ENCODE measurements around the gene TKTL1. TPM values are rescaled to one million over a fixed set of nuclear protein-coding genes. Genes with fewer than 3 reads are reported as not detected.
"Not testable (repeated sequence)": the region's sequence is repeated elsewhere in the genome, so short reads cannot be mapped to it uniquely, and the experiment has no call there.

TKTL1 gene
- total RNA-seq, 1 experiment from 2014 or later = not detected

DNA sequence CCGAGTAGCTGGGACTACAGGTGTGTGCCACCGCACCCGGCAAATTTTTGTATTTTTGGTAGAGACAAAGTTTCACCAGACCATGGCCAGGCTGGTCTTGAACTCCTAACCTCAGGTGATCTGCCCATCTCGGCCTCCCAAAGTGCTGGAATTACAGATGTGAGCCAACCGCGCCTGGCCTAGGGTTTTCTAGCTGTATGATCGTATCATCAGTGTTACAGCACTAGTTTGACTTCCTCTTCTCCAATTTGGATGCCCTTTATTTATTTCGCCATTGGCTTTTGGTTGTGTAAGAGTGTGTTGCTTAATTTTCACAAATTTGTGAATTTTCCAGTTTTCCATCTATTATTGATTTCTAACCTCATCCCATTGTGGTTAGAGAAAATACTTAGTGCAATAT is 5.2 kb downstream of the TKTL1 start:
- H3K4me1 ChIP-seq (replicated peaks) = no peaks in the 10 kb centered on the region
- H3K36me3 ChIP-seq = no peaks in the 10 kb centered on the region
- H3K27ac ChIP-seq = no peak overlapping the region
- H3K27me3 ChIP-seq (replicated peaks) = no peaks in the 10 kb centered on the region
- no peaks in the 10 kb centered on the region for H3K9me3 ChIP-seq (replicated peaks)
- no peak for DNase-seq (ENCODE audit: low read depth in 1 of 2, low spot score in 2 of 2)
- no peak overlapping the region for H3K4me3 ChIP-seq

DNA sequence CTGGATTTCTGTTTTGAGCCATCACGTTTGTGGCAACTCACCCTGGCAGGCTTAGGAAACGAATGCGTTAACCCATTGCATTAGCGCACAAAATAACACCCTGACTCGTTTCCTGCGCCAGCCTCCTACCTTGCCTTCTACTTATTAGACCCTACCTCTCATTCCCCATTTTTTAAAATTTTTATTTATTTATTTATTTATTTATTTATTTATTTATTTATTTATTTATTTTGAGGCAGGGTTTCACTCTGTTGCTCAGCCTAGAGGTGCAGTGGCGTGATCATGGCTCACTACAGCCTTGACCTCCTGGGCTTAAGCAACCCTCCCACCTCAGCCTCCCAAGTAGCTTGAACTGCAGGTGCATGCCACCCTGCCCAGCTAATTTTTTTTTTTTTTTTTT is 7.4 kb downstream of the TKTL1 start:
- not testable (repeated sequence) for H3K9me3 ChIP-seq (replicated peaks); H3K4me1 ChIP-seq (replicated peaks); H3K36me3 ChIP-seq

GRCh38 chrX:154303476-154303875 is 7.9 kb downstream of the TKTL1 start:
- Histone ChIP-seq H3K4me1 (replicated peaks) (no peaks in the 10 kb centered on the region), H3K4me3 (no peak overlapping the region), H3K27me3 (replicated peaks) (no peaks in the 10 kb centered on the region), H3K27ac (no peak overlapping the region), H3K9me3 (replicated peaks) (no peaks in the 10 kb centered on the region), H3K36me3 (no peaks in the 10 kb centered on the region)
- DNase-seq (ENCODE audit: low read depth in 1 of 2, low spot score in 2 of 2) = no peak

More for the DNA sequence above, 7.4 kb downstream of the TKTL1 start:
- not testable (repeated sequence) for H3K27me3 ChIP-seq (replicated peaks); H3K4me3 ChIP-seq; DNase-seq (ENCODE audit: low read depth in 1 of 2, low spot score in 2 of 2); H3K27ac ChIP-seq

- no peaks in the 10 kb centered on the region for H3K4me1 ChIP-seq (replicated peaks)
- no peaks in the 10 kb centered on the region for H3K27me3 ChIP-seq (replicated peaks)
- no peaks in the 10 kb centered on the region for H3K36me3 ChIP-seq
- H3K4me3 ChIP-seq = no peak overlapping the region
- no peaks in the 10 kb centered on the region for H3K9me3 ChIP-seq (replicated peaks)
- no peak overlapping the region for H3K27ac ChIP-seq
- DNase-seq (ENCODE audit: low read depth in 1 of 2, low spot score in 2 of 2) = no peak
Measured at GRCh38 chrX:154304846-154305245, 9.3 kb downstream of the TKTL1 start.

GRCh38 chrX:154305541-154306205 is 10.1 kb downstream of the TKTL1 start:
- H3K27ac ChIP-seq = no peak overlapping the region
- no peaks in the 10 kb centered on the region for H3K27me3 ChIP-seq (replicated peaks)
- H3K4me1 ChIP-seq (replicated peaks) = no peaks in the 10 kb centered on the region
- DNase-seq (ENCODE audit: low read depth in 1 of 2, low spot score in 2 of 2) = no peak
- no peaks in the 10 kb centered on the region for H3K36me3 ChIP-seq
- no peak overlapping the region for H3K4me3 ChIP-seq
- H3K9me3 ChIP-seq (replicated peaks) = no peaks in the 10 kb centered on the region

DNA sequence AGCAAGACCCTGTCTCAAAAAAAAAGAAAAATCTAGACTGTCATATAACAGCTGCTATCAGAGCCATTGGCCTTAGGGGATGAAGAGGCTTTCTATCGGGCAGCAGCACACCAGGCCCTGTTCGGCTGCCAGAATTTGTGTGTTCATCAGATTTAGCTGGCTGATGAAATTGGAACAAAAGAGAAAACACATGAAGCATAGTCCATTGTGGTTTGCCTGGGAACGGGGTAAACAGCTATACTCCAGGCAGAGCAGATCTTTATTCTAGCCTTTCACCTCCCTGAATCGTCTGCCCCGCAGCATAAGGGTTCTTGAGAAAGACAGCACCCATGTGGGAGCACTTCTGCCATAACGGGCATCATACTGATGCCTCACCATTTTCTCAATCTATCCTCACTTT is 11.6 kb downstream of the TKTL1 start:
- Histone ChIP-seq H3K9me3 (replicated peaks) (no peaks in the 10 kb centered on the region), H3K36me3 (no peaks in the 10 kb centered on the region), H3K4me3 (no peak overlapping the region), H3K4me1 (replicated peaks) (no peaks in the 10 kb centered on the region), H3K27me3 (replicated peaks) (no peaks in the 10 kb centered on the region), H3K27ac (no peak overlapping the region)
- DNase-seq (ENCODE audit: low read depth in 1 of 2, low spot score in 2 of 2) = no peak

DNA sequence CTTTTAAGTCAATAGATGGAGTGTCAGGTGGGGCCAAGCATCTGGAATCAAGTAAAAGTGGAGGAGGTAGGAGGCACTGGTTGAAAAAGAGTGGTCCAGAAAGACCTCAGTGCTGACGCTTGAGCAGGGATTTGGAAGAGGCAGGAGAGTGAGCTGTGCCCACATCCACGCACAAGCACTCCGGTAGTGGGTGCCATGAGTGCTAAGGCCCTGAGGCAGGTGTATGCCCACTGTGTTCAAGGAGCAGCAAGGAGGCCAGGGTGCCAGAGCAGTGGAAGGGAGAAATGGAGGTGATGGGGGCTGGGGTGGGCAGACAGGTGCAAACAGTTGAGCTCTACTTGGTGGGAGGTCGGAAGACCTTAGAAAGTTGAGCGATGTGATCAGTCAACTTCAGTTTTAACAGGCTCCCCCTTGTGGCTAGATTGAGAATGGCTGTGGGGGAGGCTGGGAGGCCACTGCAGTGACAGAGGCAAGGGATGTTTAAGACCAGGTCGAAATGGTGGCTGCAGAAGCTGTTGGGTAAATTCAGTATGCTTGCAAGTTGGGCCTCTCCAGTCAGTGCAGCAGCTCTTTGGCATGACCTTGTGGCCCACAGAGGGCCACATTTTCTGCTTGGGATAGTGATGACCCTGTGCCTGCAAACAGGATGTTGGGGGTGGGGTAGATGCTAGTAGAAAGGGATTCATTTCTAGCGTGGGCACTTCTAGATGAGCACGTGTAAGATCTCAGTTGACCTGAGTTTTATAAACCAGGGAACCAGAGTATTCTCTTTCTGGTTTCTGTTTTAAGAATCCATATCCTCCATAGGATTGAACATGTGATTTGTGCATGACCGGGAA is 12.7 kb downstream of the TKTL1 start:
- peak; percentile 27 to 56 for DNase-seq (ENCODE audit: low read depth in 1 of 2, low spot score in 2 of 2)

GRCh38 chrX:154309041-154309775 is 13.6 kb downstream of the TKTL1 start:
- H3K9me3 ChIP-seq (replicated peaks) = no peaks in the 10 kb centered on the region
- no peak overlapping the region for H3K4me3 ChIP-seq
- H3K27ac ChIP-seq = no peak overlapping the region
- no peaks in the 10 kb centered on the region for H3K27me3 ChIP-seq (replicated peaks)
- no peaks in the 10 kb centered on the region for H3K4me1 ChIP-seq (replicated peaks)
- no peak for DNase-seq (ENCODE audit: low read depth in 1 of 2, low spot score in 2 of 2)
- H3K36me3 ChIP-seq = no peaks in the 10 kb centered on the region

More for the DNA sequence above, 12.7 kb downstream of the TKTL1 start:
- H3K27me3 ChIP-seq (replicated peaks) = no peaks in the 10 kb centered on the region
- H3K36me3 ChIP-seq = no peaks in the 10 kb centered on the region
- no peak overlapping the region for H3K27ac ChIP-seq
- no peak overlapping the region for H3K4me3 ChIP-seq
- H3K4me1 ChIP-seq (replicated peaks) = no peaks in the 10 kb centered on the region
- H3K9me3 ChIP-seq (replicated peaks) = no peaks in the 10 kb centered on the region

DNA sequence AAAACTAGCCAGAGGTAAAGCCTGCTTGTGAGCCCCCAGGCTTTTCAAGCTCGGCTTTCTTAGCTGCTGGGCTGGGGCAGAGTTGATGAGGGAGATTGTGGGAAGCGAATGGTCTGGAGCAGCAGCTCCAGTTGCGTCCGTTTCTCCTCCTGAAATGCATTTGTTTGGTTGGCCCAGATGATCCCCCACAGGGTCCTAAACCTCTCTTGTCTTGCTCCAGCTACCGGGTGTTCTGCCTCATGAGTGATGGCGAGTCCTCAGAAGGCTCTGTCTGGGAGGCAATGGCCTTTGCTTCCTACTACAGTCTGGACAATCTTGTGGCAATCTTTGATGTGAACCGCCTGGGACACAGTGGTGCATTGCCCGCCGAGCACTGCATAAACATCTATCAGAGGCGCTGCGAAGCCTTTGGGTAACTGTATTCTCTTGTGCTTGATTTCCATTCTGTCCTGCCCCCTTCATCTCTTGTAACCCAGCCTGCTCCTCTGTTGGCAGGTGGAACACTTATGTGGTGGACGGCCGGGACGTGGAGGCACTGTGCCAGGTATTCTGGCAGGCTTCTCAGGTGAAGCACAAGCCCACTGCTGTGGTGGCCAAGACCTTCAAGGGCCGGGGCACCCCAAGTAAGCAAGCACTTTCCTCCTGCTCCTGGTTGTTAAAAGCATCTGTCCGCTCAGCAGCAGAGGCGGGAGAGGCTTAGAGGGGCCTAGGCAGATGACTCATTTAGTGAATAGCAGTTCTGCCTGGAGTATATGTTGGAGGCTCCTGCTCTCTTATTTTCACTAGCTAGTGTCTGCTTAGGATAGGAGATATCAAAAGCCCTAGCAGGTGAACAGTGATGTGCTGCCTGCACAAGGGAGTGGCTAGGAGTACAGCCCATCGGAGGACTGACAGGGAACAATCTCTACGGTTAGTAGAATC is 15.3 kb downstream of the TKTL1 start:
- no peak for DNase-seq (ENCODE audit: low read depth in 1 of 2, low spot score in 2 of 2)
- Histone ChIP-seq H3K4me1 (replicated peaks) (no peaks in the 10 kb centered on the region), H3K27ac (no peak overlapping the region), H3K4me3 (no peak overlapping the region), H3K36me3 (no peaks in the 10 kb centered on the region), H3K27me3 (replicated peaks) (no peaks in the 10 kb centered on the region), H3K9me3 (replicated peaks) (no peaks in the 10 kb centered on the region)

GRCh38 chrX:154312116-154312515 is 16.5 kb downstream of the TKTL1 start:
- no peaks in the 10 kb centered on the region for H3K9me3 ChIP-seq (replicated peaks)
- H3K4me1 ChIP-seq (replicated peaks) = no peaks in the 10 kb centered on the region
- H3K4me3 ChIP-seq = no peak overlapping the region
- H3K36me3 ChIP-seq = no peaks in the 10 kb centered on the region
- DNase-seq (ENCODE audit: low read depth in 1 of 2, low spot score in 2 of 2) = no peak
- H3K27ac ChIP-seq = no peak overlapping the region
- no peaks in the 10 kb centered on the region for H3K27me3 ChIP-seq (replicated peaks)

DNA sequence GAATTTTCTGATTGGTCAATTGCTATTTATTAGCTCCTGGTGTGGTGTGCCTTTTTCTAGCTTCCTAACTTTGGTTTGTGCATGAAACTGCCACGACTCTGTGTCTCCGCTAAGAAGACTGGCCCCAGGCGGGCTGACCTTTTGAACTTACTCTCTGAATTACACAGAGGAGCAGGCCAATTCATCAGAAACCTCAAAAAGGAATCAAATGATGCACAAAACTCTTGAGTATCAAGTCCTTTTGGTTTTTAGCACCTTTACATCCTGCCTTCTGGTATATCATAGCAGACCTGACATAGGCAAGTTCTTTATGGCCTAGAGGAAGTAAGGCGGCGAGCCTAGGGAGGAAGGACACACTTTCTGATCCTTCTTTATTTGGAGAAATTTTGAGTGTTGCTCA is 17.6 kb downstream of the TKTL1 start:
- H3K4me1 ChIP-seq (replicated peaks) = no peaks in the 10 kb centered on the region
- H3K4me3 ChIP-seq = no peak overlapping the region
- H3K36me3 ChIP-seq = no peaks in the 10 kb centered on the region
- DNase-seq (ENCODE audit: low read depth in 1 of 2, low spot score in 2 of 2) = no peak
- H3K27me3 ChIP-seq (replicated peaks) = no peaks in the 10 kb centered on the region
- no peaks in the 10 kb centered on the region for H3K9me3 ChIP-seq (replicated peaks)
- H3K27ac ChIP-seq = no peak overlapping the region

- Histone ChIP-seq H3K4me3 (no peak overlapping the region), H3K9me3 (replicated peaks) (no peaks in the 10 kb centered on the region), H3K27ac (no peak overlapping the region), H3K4me1 (replicated peaks) (no peaks in the 10 kb centered on the region), H3K27me3 (replicated peaks) (no peaks in the 10 kb centered on the region), H3K36me3 (no peaks in the 10 kb centered on the region)
- DNase-seq (ENCODE audit: low read depth in 1 of 2, low spot score in 2 of 2) = no peak
Measured at GRCh38 chrX:154315416-154315815, 19.8 kb downstream of the TKTL1 start.

GRCh38 chrX:154317391-154317995 is 21.9 kb downstream of the TKTL1 start:
- no peaks in the 10 kb centered on the region for H3K4me1 ChIP-seq (replicated peaks)
- H3K27ac ChIP-seq = no peak overlapping the region
- H3K36me3 ChIP-seq = no peaks in the 10 kb centered on the region
- no peak overlapping the region for H3K4me3 ChIP-seq
- no peaks in the 10 kb centered on the region for H3K9me3 ChIP-seq (replicated peaks)
- peak in 1 of 2 experiments; percentile 11 for DNase-seq (ENCODE audit: low read depth in 1 of 2, low spot score in 2 of 2)
- no peaks in the 10 kb centered on the region for H3K27me3 ChIP-seq (replicated peaks)
